ACC112 (cell line): Measurements from ENCODE around the gene SLC22A7.

Experiments used
- H2AFZ ChIP-seq: fragments of 200-600 bp; sonication (generic); one replicate; pipeline ENCODE4 v1.6.0; 2017; ENCODE audit warnings: antibody characterized with exemption, low read length; ENCODE audit not compliant: unreplicated experiment
- H3K27ac ChIP-seq: fragments of 200-600 bp; sonication (generic); 2 replicates; pipeline ENCODE4 v1.5.1; 2014; ENCODE audit warnings: low read depth, mild to moderate bottlenecking, antibody characterized with exemption, low read length, moderate library complexity
- H3K27me3 ChIP-seq: fragments of 200-600 bp; sonication (generic); 2 replicates; pipeline ENCODE4 v1.6.1; 2014; ENCODE audit warnings: mild to moderate bottlenecking, antibody characterized with exemption, low read length, moderate library complexity, mixed read lengths; ENCODE audit not compliant: insufficient read depth
- H3K36me3 ChIP-seq: fragments of 200-600 bp; sonication (generic); 2 replicates; pipeline ENCODE4 v1.6.1; 2016; ENCODE audit warnings: mild to moderate bottlenecking, antibody characterized with exemption, low read length, moderate library complexity, mixed read lengths; ENCODE audit not compliant: insufficient read depth
- H3K4me1 ChIP-seq: fragments of 200-600 bp; sonication (generic); one replicate; pipeline ENCODE4 v1.6.1; 2016; ENCODE audit warnings: low read length, mixed read lengths; ENCODE audit not compliant: insufficient read depth, unreplicated experiment, control insufficient read depth
- H3K4me3 ChIP-seq: fragments of 200-600 bp; sonication (generic); 2 replicates; pipeline ENCODE4 v1.5.1; 2014; ENCODE audit warnings: mild to moderate bottlenecking, low read depth, low read length
- H3K79me2 ChIP-seq: fragments of 200-600 bp; sonication (generic); one replicate; pipeline ENCODE4 v1.6.0; 2016; ENCODE audit warnings: low read length; ENCODE audit not compliant: control insufficient read depth, unreplicated experiment, insufficient read depth

Gene SLC22A7

GRCh38 chr6:43267619-43268354 is 30.3 kb upstream of the SLC22A7 start:
- no peaks in the 10 kb centered on the region for H3K36me3 ChIP-seq
- no peaks in the 10 kb centered on the region for H3K79me2 ChIP-seq
- H3K4me3 ChIP-seq, result no peak overlapping the region
- no peak overlapping the region for H3K27ac ChIP-seq
- no peak overlapping the region for H2AFZ ChIP-seq
- peaks cover 14% of the 10 kb centered on the region for H3K27me3 ChIP-seq
- no peaks in the 10 kb centered on the region for H3K4me1 ChIP-seq

GRCh38 chr6:43268355-43268700 is 29.7 kb upstream of the SLC22A7 start:
- H3K27ac ChIP-seq, result no peak overlapping the region
- H3K4me1 ChIP-seq, result no peaks in the 10 kb centered on the region
- no peaks in the 10 kb centered on the region for H3K79me2 ChIP-seq
- no peak overlapping the region for H3K4me3 ChIP-seq
- H3K36me3 ChIP-seq, result no peaks in the 10 kb centered on the region
- no peak overlapping the region for H2AFZ ChIP-seq
- H3K27me3 ChIP-seq, result peaks cover 18% of the 10 kb centered on the region

GRCh38 chr6:43268782-43269272 is 29.2 kb upstream of the SLC22A7 start:
- no peaks in the 10 kb centered on the region for H3K4me1 ChIP-seq
- no peaks in the 10 kb centered on the region for H3K79me2 ChIP-seq
- H3K27me3 ChIP-seq, result peaks cover 23% of the 10 kb centered on the region
- no peak overlapping the region for H2AFZ ChIP-seq
- no peaks in the 10 kb centered on the region for H3K36me3 ChIP-seq
- H3K4me3 ChIP-seq, result no peak overlapping the region
- no peak overlapping the region for H3K27ac ChIP-seq

GRCh38 chr6:43269273-43270007 is 28.6 kb upstream of the SLC22A7 start:
- Histone ChIP-seq H3K4me3 (peak overlapping the region; percentile 58), H3K27me3 (peaks cover 30% of the 10 kb centered on the region), H3K79me2 (no peaks in the 10 kb centered on the region), H2AFZ (no peak overlapping the region), H3K27ac (no peak overlapping the region), H3K4me1 (no peaks in the 10 kb centered on the region), H3K36me3 (no peaks in the 10 kb centered on the region)

GRCh38 chr6:43271103-43271815 is 26.8 kb upstream of the SLC22A7 start:
- no peak overlapping the region for H3K4me3 ChIP-seq
- no peak overlapping the region for H2AFZ ChIP-seq
- no peaks in the 10 kb centered on the region for H3K79me2 ChIP-seq
- H3K36me3 ChIP-seq, result no peaks in the 10 kb centered on the region
- H3K4me1 ChIP-seq, result no peaks in the 10 kb centered on the region
- peaks cover 48% of the 10 kb centered on the region for H3K27me3 ChIP-seq
- H3K27ac ChIP-seq, result no peak overlapping the region

- no peak overlapping the region for H3K4me3 ChIP-seq
- no peaks in the 10 kb centered on the region for H3K79me2 ChIP-seq
- peaks cover 48% of the 10 kb centered on the region for H3K27me3 ChIP-seq
- no peak overlapping the region for H3K27ac ChIP-seq
- no peaks in the 10 kb centered on the region for H3K4me1 ChIP-seq
- H2AFZ ChIP-seq, result no peak overlapping the region
- no peaks in the 10 kb centered on the region for H3K36me3 ChIP-seq
Measured at GRCh38 chr6:43271944-43272343, 26.1 kb upstream of the SLC22A7 start.

GRCh38 chr6:43273707-43274106 is 24.4 kb upstream of the SLC22A7 start:
- no peak overlapping the region for H3K4me3 ChIP-seq
- no peak overlapping the region for H3K27ac ChIP-seq
- peaks cover 5% of the 10 kb centered on the region for H3K4me1 ChIP-seq
- no peak overlapping the region for H2AFZ ChIP-seq
- H3K79me2 ChIP-seq, result no peaks in the 10 kb centered on the region
- H3K36me3 ChIP-seq, result no peaks in the 10 kb centered on the region
- peaks cover 41% of the 10 kb centered on the region for H3K27me3 ChIP-seq

GRCh38 chr6:43274127-43274915 is 23.7 kb upstream of the SLC22A7 start:
- H2AFZ ChIP-seq, result no peak overlapping the region
- H3K27me3 ChIP-seq, result peaks cover 35% of the 10 kb centered on the region
- H3K27ac ChIP-seq, result no peak overlapping the region
- H3K36me3 ChIP-seq, result no peaks in the 10 kb centered on the region
- no peak overlapping the region for H3K4me3 ChIP-seq
- H3K4me1 ChIP-seq, result peaks cover 6% of the 10 kb centered on the region
- no peaks in the 10 kb centered on the region for H3K79me2 ChIP-seq

GRCh38 chr6:43274916-43275597 is 23.0 kb upstream of the SLC22A7 start:
- no peak overlapping the region for H2AFZ ChIP-seq
- no peaks in the 10 kb centered on the region for H3K36me3 ChIP-seq
- no peak overlapping the region for H3K27ac ChIP-seq
- peaks cover 35% of the 10 kb centered on the region for H3K27me3 ChIP-seq
- H3K79me2 ChIP-seq, result no peaks in the 10 kb centered on the region
- peak overlapping the region; percentile 66 for H3K4me3 ChIP-seq
- peaks cover 6% of the 10 kb centered on the region for H3K4me1 ChIP-seq
